Measurements from ENCODE around the gene GORASP2. TPM values are rescaled to one million over a fixed set of nuclear protein-coding genes. Genes with fewer than 3 reads are reported as not detected.

The GORASP2 gene
- total RNA-seq, 1 experiment from 2014 or later: 67.3 TPM

- no peak for DNase-seq
- no peak overlapping the region for H3K9ac ChIP-seq (ENCODE audit: low read length)
- ChIA-PET CTCF (no interaction called here), POLR2A (ENCODE audit: unreplicated experiment) (no interaction called here)
- no peak for ATAC-seq
- H3K27me3 ChIP-seq (ENCODE audit: low read length): no peaks in the 10 kb centered on the region
- BruUV-seq (replicated peaks): no TSS peak
- no peak overlapping the region for H3K4me3 ChIP-seq (ENCODE audit: low read length)
- H3K4me2 ChIP-seq (ENCODE audit: low read length): no peak overlapping the region
- no peaks in the 10 kb centered on the region for H3K9me2 ChIP-seq (replicated peaks; ENCODE audit: low read length)
- TF ChIP-seq EZH2 (IDR thresholded peaks at IDR 0.05; ENCODE audit: low read length, unreplicated experiment) (no peak), EZH2phosphoT487 (IDR thresholded peaks at IDR 0.05; ENCODE audit: borderline replicate concordance, low read length) (no peak), CTCF (conservative IDR thresholded peaks at IDR 0.05; ENCODE audit: low read depth, low read length) (no peak)
- peaks cover 9% of the 10 kb centered on the region; the same call in 1 of the 2 replicates for H3K36me3 ChIP-seq (ENCODE audit: low read depth, low read length)
- no peaks in the 10 kb centered on the region for H3K4me1 ChIP-seq (ENCODE audit: insufficient read depth, low read length)
- no peak overlapping the region for H3K27ac ChIP-seq (ENCODE audit: low read length)
- H2AFZ ChIP-seq (ENCODE audit: low read length): no peak overlapping the region
- peaks cover 3% of the 10 kb centered on the region for H3F3A ChIP-seq (ENCODE audit: low read length, unreplicated experiment)
- peaks cover 60% of the 10 kb centered on the region for H4K20me1 ChIP-seq (ENCODE audit: low read length)
- peaks cover 93% of the 10 kb centered on the region for H3K79me2 ChIP-seq (ENCODE audit: low read length)
- intact Hi-C loops (cut with micrococcal nuclease): no loop called here
- H3K9me3 ChIP-seq (ENCODE audit: low read length): no peaks in the 10 kb centered on the region
Observed at GRCh38 chr2:170944545-170944944, 15.5 kb downstream of the GORASP2 start.

GRCh38 chr2:170949415-170949814, 20.4 kb downstream of the GORASP2 start:
- TF ChIP-seq CTCF (conservative IDR thresholded peaks at IDR 0.05; ENCODE audit: low read depth, low read length) (no peak), EZH2 (IDR thresholded peaks at IDR 0.05; ENCODE audit: low read length, unreplicated experiment) (no peak), EZH2phosphoT487 (IDR thresholded peaks at IDR 0.05; ENCODE audit: borderline replicate concordance, low read length) (no peak)
- H3K4me2 ChIP-seq (ENCODE audit: low read length): no peak overlapping the region
- intact Hi-C loops (cut with micrococcal nuclease): no loop called here
- no peaks in the 10 kb centered on the region for H3K27me3 ChIP-seq (ENCODE audit: low read length)
- peaks cover 29% of the 10 kb centered on the region for H4K20me1 ChIP-seq (ENCODE audit: low read length)
- no peak overlapping the region for H2AFZ ChIP-seq (ENCODE audit: low read length)
- ChIA-PET POLR2A (ENCODE audit: unreplicated experiment) (no interaction called here), CTCF (no interaction called here)
- no peak overlapping the region for H3K9ac ChIP-seq (ENCODE audit: low read length)
- DNase-seq: no peak
- no peaks in the 10 kb centered on the region for H3K9me2 ChIP-seq (replicated peaks; ENCODE audit: low read length)
- no TSS peak for BruUV-seq (replicated peaks)
- peaks cover 3% of the 10 kb centered on the region for H3F3A ChIP-seq (ENCODE audit: low read length, unreplicated experiment)
- ATAC-seq: no peak
- no peak overlapping the region for H3K27ac ChIP-seq (ENCODE audit: low read length)
- no peaks in the 10 kb centered on the region for H3K4me1 ChIP-seq (ENCODE audit: insufficient read depth, low read length)
- H3K79me2 ChIP-seq (ENCODE audit: low read length): peaks cover 44% of the 10 kb centered on the region
- no peaks in the 10 kb centered on the region for H3K9me3 ChIP-seq (ENCODE audit: low read length)
- peaks cover 51% of the 10 kb centered on the region for H3K36me3 ChIP-seq (ENCODE audit: low read depth, low read length)
- no peak overlapping the region for H3K4me3 ChIP-seq (ENCODE audit: low read length)

- POLR2A ChIA-PET (ENCODE audit: unreplicated experiment): no interaction called here
- H3F3A ChIP-seq (ENCODE audit: low read length, unreplicated experiment): peaks cover 3% of the 10 kb centered on the region
- BruUV-seq (replicated peaks): no TSS peak
- intact Hi-C loops (cut with micrococcal nuclease): no loop called here
- ATAC-seq: no peak
- H3K79me2 ChIP-seq (ENCODE audit: low read length): peaks cover 36% of the 10 kb centered on the region
- H3K4me2 ChIP-seq (ENCODE audit: low read length): no peak overlapping the region
- H4K20me1 ChIP-seq (ENCODE audit: low read length): peaks cover 21% of the 10 kb centered on the region
- peaks cover 60% of the 10 kb centered on the region for H3K36me3 ChIP-seq (ENCODE audit: low read depth, low read length)
- H3K9ac ChIP-seq (ENCODE audit: low read length): no peak overlapping the region
- no peaks in the 10 kb centered on the region for H3K27me3 ChIP-seq (ENCODE audit: low read length)
- TF ChIP-seq CTCF (conservative IDR thresholded peaks at IDR 0.05; ENCODE audit: low read depth, low read length): no peak
- H3K4me1 ChIP-seq (ENCODE audit: insufficient read depth, low read length): no peaks in the 10 kb centered on the region
- CTCF ChIA-PET: no interaction called here
- H2AFZ ChIP-seq (ENCODE audit: low read length): no peak overlapping the region
- no peak overlapping the region for H3K27ac ChIP-seq (ENCODE audit: low read length)
- no peak for DNase-seq
- H3K4me3 ChIP-seq (ENCODE audit: low read length): no peak overlapping the region
- H3K9me2 ChIP-seq (replicated peaks; ENCODE audit: low read length): no peaks in the 10 kb centered on the region
- H3K9me3 ChIP-seq (ENCODE audit: low read length): no peaks in the 10 kb centered on the region
Observed at GRCh38 chr2:170950221-170950761, 21.2 kb downstream of the GORASP2 start.

Measured in PC-3 (cell line).